AG20443 (cell line): Measurements from ENCODE around the gene FAM20C.

Experiments
- DNase-seq: peaks from one replicate; pipeline ENCODE4 v3.0.0; 2012; ENCODE audit warnings: low spot score, mixed read lengths

FAM20C gene

GRCh38 chr7:159370-160270 is 32.8 kb upstream of the FAM20C start:
- DNase-seq, result no peak

GRCh38 chr7:160958-161725 is 31.2 kb upstream of the FAM20C start:
- no peak for DNase-seq

- peak; percentile 52 for DNase-seq
Observed at GRCh38 chr7:162632-163297, 29.6 kb upstream of the FAM20C start.

DNA sequence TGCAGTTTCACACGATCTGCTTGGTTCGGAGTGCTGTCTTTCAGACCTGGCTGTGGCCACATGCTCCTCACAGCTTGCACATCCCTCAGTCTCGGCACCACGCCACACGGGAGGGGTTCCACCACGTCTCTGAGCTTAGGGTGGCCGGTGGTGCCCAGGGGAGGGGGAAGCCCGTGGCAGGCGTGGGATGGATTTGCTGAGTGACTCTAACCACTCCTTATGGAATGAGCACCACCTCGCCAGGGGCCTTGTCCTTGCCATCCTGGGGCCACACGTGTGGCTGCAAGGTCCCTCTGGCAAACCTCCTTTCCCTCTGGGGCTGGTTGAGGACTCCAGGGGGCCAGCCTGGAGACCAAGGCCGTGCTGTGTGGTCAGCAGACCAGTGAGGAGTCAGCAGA is 29.1 kb upstream of the FAM20C start:
- DNase-seq, result no peak

DNA sequence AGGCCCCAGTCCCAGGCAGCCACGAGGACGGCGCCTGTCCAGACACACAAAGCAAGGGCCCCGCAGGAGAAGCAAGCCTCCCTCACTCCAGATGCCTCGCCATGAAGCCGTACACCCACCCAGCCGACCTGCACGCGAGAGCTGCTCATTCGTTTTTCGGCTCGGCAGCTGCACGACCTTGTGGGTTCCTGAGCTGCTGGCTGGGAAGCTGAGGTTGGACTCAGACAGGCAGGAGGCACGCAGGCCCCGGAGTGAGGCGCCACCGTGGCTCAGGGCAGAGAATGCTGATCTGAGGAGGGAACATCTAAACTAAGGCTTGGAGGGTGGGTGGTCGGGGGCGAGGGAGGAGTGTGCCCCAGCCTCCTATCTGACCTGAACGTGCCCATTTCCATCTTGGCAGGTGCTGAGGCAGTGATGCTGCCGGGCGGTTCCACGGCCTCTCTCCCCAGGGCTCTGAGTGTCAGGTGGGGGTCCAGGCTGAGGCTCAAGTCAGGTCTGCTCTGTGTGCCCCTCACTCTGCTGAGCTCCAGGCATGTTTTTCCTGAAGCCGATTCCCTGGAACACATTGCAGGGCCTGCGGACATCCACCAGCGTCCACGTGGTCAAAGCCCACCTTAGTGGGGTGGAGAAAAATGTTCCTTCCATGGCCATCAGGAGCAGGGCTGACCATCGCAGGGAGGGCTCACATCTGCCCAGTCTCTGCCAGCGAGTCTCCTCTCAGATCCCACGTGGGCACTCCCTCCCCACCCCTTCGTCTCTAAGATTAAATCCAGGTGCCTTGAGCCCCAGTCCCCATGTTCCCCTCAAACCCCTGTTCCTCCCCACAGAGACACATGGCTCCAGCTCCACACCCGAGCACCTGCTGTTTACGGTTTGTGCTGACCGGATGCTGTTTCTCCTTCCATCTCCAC is 28.1 kb upstream of the FAM20C start:
- no peak for DNase-seq

DNA sequence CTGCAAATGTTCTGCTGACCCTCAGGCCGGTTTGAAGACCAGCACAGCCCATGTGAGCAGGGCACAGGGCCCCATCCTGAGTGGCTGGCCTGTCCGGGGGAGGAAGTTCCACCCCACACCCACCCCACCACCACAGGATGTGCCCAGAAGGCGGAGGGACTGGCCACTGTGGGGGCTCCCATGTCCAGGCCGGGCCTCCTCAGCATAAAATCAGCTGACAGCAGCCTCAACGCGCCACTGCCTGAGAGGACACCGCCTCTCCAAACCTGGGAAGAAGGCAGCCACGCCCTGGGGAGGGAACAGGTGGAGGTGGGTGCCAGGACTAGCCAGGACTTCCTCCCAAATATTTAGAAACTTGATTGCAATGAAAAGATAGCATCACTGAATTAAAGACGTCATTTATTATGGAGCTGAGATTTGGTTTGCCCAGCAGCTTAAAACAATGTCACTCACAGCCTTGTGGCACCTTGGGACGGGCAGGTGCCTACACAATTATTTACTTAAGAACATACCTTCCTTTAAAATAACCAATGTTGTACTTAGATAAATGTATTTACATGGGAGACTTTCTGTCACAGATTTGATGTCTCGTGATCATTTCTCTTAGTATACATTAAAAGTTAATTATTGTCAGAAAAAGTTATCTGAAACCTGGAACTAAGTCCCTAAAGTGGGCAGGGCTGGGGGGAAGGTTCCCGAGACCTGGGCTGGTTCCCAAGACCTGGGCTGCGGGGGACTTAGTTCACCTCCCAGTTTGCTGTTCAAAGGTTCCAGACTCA is 27.3 kb upstream of the FAM20C start:
- DNase-seq, result no peak

DNA sequence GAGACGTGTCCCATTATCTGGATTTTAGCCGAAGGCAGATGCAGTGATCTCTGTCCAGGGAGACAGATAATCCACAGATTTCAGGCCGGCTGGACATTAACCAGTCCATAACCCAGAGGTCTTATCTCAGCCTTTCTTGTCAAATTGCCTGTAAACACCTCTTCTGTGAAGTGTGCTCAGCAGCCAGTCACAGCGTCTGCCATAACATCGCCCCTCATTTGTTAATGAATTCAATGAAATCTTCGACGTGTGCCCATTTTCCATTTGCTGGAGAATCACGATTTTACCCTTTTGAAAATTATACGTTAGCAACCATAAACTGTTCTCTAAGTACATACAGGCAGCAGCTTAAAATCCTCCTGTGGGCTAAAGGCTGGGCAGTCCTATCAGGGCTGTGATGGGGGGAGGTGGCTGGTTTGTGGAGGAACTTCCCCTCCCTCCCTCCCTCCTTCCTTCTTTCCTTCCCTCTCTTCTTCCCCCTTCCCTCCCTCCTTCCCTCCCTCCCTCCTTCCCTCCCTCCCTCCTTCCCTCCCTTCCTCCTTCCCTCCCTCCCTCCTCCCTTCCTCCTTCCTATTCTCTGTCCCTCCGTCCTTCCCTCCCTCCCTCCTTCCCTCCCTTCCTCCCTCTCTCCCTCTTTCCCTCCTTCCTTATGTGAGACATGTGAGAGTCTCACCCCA is 26.6 kb upstream of the FAM20C start:
- no peak for DNase-seq

DNA sequence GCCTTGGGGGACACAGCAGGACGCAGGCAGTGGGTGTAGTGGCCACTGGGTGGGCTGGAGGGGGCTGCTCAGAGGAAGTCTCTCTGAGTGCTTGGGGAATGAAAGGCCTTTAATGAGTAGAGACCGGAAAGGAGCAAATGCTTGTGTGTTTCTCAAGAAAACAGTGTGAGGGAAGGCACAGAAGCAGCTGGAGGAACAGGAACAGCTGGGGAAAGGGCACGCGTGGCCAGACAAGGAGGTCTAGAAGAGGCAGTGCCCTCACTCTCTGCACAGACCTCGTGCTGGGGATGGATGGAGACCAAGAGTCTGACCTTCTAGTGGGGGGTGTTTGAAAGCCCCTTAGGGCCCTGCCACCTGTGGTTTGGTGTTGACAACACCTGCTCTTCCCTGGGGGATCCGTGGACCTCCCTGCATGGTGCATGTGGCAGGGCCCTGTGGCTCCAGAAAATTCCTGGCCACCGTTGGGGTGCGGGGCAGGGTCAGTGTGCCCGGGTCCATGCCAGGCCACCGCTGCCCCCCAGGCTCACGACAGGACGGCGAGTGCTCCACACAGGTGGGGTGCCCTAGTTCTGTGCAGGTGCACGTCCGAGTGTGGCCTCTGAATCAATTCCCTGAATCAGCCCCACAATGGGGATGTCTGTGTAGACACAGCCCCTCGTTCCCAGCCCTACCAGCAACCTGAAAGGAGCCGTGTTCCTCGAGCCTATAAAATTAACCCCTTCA is 25.9 kb upstream of the FAM20C start:
- DNase-seq, result no peak

DNA sequence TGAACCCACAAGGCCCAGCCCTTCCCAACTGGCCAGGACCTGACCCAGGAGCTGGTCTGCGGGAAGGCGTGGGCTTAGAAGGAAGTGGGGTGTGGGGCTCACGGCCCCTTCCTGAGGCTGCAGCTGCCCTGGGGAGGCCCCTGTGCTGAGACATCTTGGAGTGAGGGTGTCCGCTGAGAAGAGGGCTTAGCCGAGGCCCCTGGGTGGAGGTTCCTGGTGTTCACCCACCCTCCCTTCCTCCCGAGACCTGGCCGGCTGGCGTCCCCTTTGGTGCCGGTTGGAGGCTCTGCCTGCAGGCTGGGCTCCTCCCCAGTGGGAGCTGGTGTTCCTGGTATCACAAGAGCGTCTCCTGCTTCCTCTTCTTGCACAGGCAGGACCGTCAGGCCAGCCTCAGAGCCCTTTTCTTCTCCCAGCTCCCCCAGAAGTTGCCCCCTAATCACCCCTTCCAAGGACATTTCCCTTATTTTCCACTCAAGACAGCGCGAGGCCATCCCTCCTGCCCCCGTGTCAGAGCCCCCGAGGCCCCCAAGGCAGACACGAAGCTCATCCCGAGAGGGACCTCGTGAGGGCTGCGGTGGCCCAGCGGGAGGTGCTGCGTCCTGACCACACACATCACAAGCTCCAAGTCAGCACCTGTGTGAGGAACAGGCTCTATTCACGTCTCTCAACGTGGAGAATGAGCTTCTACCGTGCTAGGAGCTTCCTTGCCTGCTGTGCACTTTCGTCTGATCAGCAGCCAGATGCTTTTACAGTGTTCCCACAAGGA is 25.1 kb upstream of the FAM20C start:
- DNase-seq, result no peak

- no peak for DNase-seq
Observed at GRCh38 chr7:167976-168791, 24.2 kb upstream of the FAM20C start.

DNA sequence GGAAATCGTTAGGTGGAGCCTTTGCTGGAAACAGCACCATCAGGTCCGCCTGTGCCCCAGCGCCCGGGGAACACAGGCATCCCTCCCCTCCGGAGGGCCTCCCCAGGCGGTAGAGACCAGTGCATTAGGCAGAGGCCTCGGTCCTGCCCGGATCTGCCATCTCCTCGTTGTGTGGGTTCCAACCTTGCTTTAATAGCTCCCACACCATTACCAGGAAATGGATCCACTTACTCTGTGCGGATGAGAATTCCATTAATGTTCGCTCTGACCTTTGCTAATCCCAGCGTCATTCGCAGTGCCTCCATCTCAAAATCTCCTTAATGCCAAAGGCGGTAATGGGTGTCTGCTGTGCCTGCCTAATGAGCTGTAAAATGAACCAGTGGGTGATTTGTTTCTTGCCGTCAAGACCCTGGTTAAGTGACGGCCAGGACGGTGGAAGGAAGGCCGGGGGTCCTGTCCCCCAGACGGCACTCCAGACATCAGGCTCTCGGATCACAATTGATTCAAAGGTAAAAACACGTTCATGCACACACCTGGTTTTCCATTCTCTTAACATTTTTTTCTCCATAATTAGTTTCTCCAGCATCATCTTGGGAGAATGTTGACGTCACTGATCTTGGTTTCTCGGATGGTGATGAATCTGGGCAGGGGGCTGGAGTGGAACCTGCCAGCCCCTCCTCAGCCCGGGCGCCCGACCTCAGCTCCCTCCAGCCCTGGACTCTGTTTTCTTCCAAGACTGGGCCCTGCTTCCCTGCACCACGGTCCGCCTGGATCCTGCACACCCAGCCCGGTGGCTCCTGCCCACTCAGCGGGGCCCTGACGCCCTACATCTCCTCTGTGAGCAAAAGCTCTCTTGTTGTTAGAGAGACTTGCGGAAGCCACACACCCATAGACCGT is 22.8 kb upstream of the FAM20C start:
- no peak for DNase-seq

DNA sequence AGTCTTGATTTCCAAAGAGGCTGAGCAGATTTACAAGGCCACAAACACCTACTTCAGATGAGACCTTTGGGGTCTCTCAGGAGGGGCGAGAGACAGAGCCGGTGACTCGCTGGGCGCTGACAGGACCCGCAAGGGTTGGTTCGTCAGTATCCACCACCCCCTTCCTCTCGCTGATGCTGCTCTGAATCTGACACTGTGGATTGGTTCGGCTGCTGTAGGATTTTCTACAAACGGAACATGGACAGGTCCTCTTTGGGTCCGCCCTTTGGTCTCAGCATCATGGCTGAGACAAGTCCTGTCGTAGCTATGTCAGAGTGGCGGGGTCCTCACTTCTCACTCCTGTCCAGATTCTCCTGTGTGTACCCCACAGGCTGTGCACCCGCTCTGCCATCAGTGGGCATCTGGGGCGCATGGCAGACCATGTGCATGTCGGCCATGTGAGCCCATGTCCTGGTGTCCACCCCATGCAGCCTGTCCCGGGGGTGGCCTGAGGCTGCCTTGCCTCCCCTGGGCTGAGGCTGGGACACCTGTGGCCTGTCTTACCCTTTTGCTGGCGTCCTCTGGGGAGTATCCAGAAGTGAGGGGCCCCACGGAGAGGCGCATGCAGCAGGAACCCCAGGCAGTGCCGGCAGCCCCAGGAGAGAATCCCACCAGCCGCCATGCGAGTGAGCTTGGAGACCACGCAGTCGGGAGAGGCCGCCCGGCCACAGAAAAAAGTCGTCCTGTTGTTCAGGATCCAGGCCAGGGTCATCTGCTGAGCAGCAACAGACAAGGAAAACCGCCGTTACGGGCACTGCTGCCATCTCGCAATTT is 21.6 kb upstream of the FAM20C start:
- DNase-seq, result no peak

DNA sequence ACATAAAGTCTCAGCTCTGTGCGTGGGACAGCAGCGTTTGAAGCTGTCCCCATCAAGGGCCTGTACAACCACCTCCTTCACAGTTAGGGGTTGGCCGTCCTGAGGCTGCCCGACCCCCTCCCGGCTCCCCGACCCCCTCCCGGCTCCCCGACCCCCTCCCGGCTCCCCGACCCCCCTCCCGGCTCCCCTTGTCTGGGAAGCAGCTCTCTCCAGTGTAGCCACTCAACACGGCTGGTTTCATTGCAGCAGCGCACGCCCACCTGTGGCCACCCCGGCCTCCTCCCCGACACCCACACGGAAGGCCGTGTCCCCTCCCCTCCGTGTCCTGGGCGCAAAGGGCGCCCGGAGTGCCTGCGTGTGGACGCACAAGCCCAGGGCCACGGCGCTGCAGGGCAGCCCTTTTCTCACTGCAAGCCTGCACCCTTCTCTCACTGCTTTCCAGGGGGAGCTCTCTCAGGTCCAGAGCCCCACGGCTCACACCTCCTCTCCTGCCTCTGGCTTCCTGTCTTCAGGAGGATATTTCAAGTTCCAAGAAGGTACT is 20.9 kb upstream of the FAM20C start:
- no peak for DNase-seq

- no peak for DNase-seq
Observed at GRCh38 chr7:171912-172515, 20.4 kb upstream of the FAM20C start.

DNA sequence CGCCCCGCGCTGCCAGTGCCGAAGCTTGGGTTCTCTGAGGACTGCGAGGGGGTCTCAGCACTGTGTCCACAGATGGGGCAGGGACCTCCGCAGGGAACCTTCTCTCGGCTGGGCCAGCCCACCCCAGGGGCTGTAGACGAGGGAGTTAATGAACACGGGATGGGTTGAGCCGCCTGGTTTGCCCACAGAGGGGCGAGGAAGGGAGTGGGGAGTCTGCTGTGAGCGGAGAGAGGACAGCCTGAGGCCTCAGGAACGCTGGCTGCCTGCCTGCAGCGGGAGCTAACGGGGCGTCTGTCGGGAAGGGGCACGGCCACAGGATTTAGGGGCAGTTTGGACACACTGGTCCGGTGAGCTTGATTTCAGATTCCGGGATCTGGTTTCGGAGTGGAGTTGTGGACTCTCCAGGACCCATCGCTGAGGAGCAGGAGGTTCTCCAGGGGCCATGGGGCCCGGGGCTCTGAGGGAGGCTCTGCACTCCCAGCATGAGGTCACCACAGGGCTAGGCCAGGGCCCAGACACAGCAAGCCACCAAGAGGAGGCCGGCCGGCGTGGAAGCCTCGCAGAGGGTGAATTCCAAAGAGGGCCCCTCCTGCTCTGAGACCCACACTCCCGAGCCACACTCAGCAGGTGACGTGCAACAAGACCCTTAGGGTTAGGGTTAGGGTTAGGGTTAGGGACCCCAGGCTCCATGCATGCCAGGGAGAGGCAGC is 19.0 kb upstream of the FAM20C start:
- no peak for DNase-seq
